ENCODE results near the gene SRGAP1. TPM values are rescaled to one million over a fixed set of nuclear protein-coding genes. Genes with fewer than 3 reads are reported as not detected.

Gene SRGAP1
- total RNA-seq, 3 donors from 2014 or later = 12.2 to 23.9 (median 15.9) TPM

- TF ChIP-seq CTCF (IDR thresholded peaks at IDR 0.05) = no peak
- Histone ChIP-seq H3K36me3 (ENCODE audit: low read depth) (no peaks in the 10 kb centered on the region), H3K4me1 (ENCODE audit: low read depth) (no peaks in the 10 kb centered on the region), H3K9me3 (no peaks in the 10 kb centered on the region), H3K4me3 (no peak overlapping the region)
- DNase-seq (no peak), ATAC-seq (no peak)
- intact Hi-C loops (cut with DNase I, micrococcal nuclease) = no loop called here
Observed at GRCh38 chr12:64057706-64058105, 213.2 kb downstream of the SRGAP1 start.

GRCh38 chr12:64058541-64059265 is 214.2 kb downstream of the SRGAP1 start:
- H3K4me1 ChIP-seq (ENCODE audit: low read depth) = no peaks in the 10 kb centered on the region
- intact Hi-C loops (cut with DNase I, micrococcal nuclease) = no loop called here
- DNase-seq (no peak), ATAC-seq (no peak)
- no peaks in the 10 kb centered on the region for H3K36me3 ChIP-seq (ENCODE audit: low read depth)
- H3K9me3 ChIP-seq = no peaks in the 10 kb centered on the region
- TF ChIP-seq CTCF (IDR thresholded peaks at IDR 0.05) = no peak
- H3K4me3 ChIP-seq = no peak overlapping the region

- TF ChIP-seq CTCF (IDR thresholded peaks at IDR 0.05) = no peak
- no peak overlapping the region for H3K4me3 ChIP-seq
- DNase-seq (no peak), ATAC-seq (no peak)
- no peaks in the 10 kb centered on the region for H3K9me3 ChIP-seq
- no peaks in the 10 kb centered on the region for H3K36me3 ChIP-seq (ENCODE audit: low read depth)
- H3K4me1 ChIP-seq (ENCODE audit: low read depth) = no peaks in the 10 kb centered on the region
- intact Hi-C loops (cut with DNase I, micrococcal nuclease) = no loop called here
Observed at GRCh38 chr12:64059685-64060084, 215.2 kb downstream of the SRGAP1 start.

GRCh38 chr12:64061868-64062375 is 217.4 kb downstream of the SRGAP1 start:
- no peak for TF ChIP-seq CTCF (IDR thresholded peaks at IDR 0.05)
- intact Hi-C loops (cut with DNase I, micrococcal nuclease) = no loop called here
- DNase-seq = no peak
- ATAC-seq = no peak
- Histone ChIP-seq H3K4me1 (ENCODE audit: low read depth) (no peaks in the 10 kb centered on the region), H3K36me3 (ENCODE audit: low read depth) (no peaks in the 10 kb centered on the region), H3K4me3 (no peak overlapping the region), H3K9me3 (no peaks in the 10 kb centered on the region)

- no peak for ATAC-seq
Observed at GRCh38 chr12:64063121-64063520, 218.6 kb downstream of the SRGAP1 start.

More at GRCh38 chr12:64063121-64063520, 218.6 kb downstream of the SRGAP1 start:
- Histone ChIP-seq H3K36me3 (ENCODE audit: low read depth) (no peaks in the 10 kb centered on the region), H3K9me3 (no peaks in the 10 kb centered on the region), H3K4me1 (ENCODE audit: low read depth) (no peaks in the 10 kb centered on the region), H3K4me3 (no peak overlapping the region)
- DNase-seq = no peak
- TF ChIP-seq CTCF (IDR thresholded peaks at IDR 0.05) = no peak
- intact Hi-C loops (cut with DNase I, micrococcal nuclease) = no loop called here

Data from mucosa of descending colon (tissue), 3 donors.